H1 (cell line): ENCODE measurements around the gene WWP2. TPM values are rescaled to one million over a fixed set of nuclear protein-coding genes. Genes with fewer than 3 reads are reported as not detected.
A peak's percentile ranks its signal among the peaks of the same experiment; 100 is the strongest.

ENCODE experiments used
- CTCF ChIA-PET: fragments of 300-600 bp; sonication (Branson Sonifier 250); formaldehyde crosslinking; loops from one replicate; lab custom pipeline; 2021; ENCODE audit not compliant: partially characterized antibody; lab: Charles Lee
- POLR2A ChIA-PET: fragments of 300-600 bp; sonication (Branson Sonifier 250); formaldehyde crosslinking; loops from one replicate; lab custom pipeline; 2021; ENCODE audit warnings: inconsistent platforms; ENCODE audit not compliant: partially characterized antibody; lab: Charles Lee
- DNase-seq, 2 experiments: peaks; one replicate each; pipeline versions ENCODE4 v3.0.0 to v3.0.0-alpha.2; 2010 to 2022; ENCODE audit warnings: low spot score in 2 of 2, low read depth in 1 of 2, mixed read lengths in 1 of 2
- FAIRE-seq: peaks from 2 replicates; lab custom pipeline; 2011; peaks lifted over from hg19 to GRCh38; lab: Jason Lieb, UNC
- H2AFZ ChIP-seq: 2 replicates; pipeline ENCODE4 v1.8.1; 2012; ENCODE audit warnings: low read length, inconsistent platforms
- H2AK5ac ChIP-seq: 2 replicates; pipeline ENCODE4 v1.6.1; 2013; ENCODE audit warnings: low read depth, low read length
- H2BK120ac ChIP-seq: replicated peaks from 2 replicates; pipeline ENCODE3; 2013; ENCODE audit warnings: low read depth, low read length, inconsistent platforms
- H2BK12ac ChIP-seq: 2 replicates; pipeline ENCODE4 v1.6.1; 2013; ENCODE audit warnings: low read depth, low read length
- H2BK15ac ChIP-seq: 2 replicates; pipeline ENCODE4 v1.6.1; 2013; ENCODE audit warnings: low read length
- H2BK20ac ChIP-seq: 2 replicates; pipeline ENCODE4 v1.6.1; 2013; ENCODE audit warnings: low read length
- H2BK5ac ChIP-seq: 2 replicates; pipeline ENCODE4 v1.6.1; 2013; ENCODE audit warnings: low read depth, low read length
- H3K14ac ChIP-seq: 2 replicates; pipeline ENCODE4 v1.6.1; 2013; ENCODE audit warnings: inconsistent platforms; ENCODE audit not compliant: insufficient read length
- H3K18ac ChIP-seq: 2 replicates; pipeline ENCODE4 v1.6.1; 2013; ENCODE audit warnings: low read length; ENCODE audit errors: extremely low read depth
- H3K23ac ChIP-seq: 2 replicates; pipeline ENCODE4 v1.6.1; 2013; ENCODE audit warnings: inconsistent platforms; ENCODE audit not compliant: insufficient read length
- H3K23me2 ChIP-seq: 2 replicates; pipeline ENCODE4 v1.6.1; 2013; ENCODE audit warnings: low read depth, low read length
- H3K27ac ChIP-seq: 2 replicates; pipeline ENCODE4 v1.6.1; 2011; ENCODE audit warnings: low read depth, low read length, inconsistent platforms
- H3K27me3 ChIP-seq, 4 experiments: replicated peaks in 1 of 4; 1 replicate in 1 of 4; 2 replicates in 3 of 4; pipeline versions ENCODE4 v1.6.1 to v1.8.1; 2011 to 2013; ENCODE audit warnings: low read length in 3 of 4, mild to moderate bottlenecking in 3 of 4, inconsistent platforms in 2 of 4, mixed read lengths in 2 of 4, moderate library complexity in 1 of 4; ENCODE audit not compliant: control insufficient read depth in 3 of 4, insufficient read depth in 3 of 4; ENCODE audit errors: extremely low read depth in 1 of 4
- H3K36me3 ChIP-seq, 4 experiments: 2 replicates each; pipeline versions ENCODE4 v1.6.1 to v1.8.1; 2011 to 2013; ENCODE audit warnings: mild to moderate bottlenecking in 4 of 4, low read length in 3 of 4, moderate library complexity in 2 of 4, control low read depth in 1 of 4, inconsistent platforms in 1 of 4; ENCODE audit not compliant: insufficient read depth in 4 of 4, control insufficient read depth in 2 of 4
- H3K4ac ChIP-seq: replicated peaks from 2 replicates; pipeline ENCODE3; 2013; ENCODE audit warnings: low read length, low read depth, mixed read lengths, inconsistent platforms; ENCODE audit not compliant: insufficient read length
- H3K4me1 ChIP-seq, 4 experiments: replicated peaks in 1 of 4; 1 replicate in 1 of 4; 2 replicates in 3 of 4; pipeline versions ENCODE4 v1.6.1 to v1.8.1; 2011 to 2013; ENCODE audit warnings: low read length in 3 of 4, inconsistent platforms in 2 of 4, mixed read lengths in 1 of 4; ENCODE audit not compliant: insufficient read depth in 4 of 4, control insufficient read depth in 3 of 4
- H3K4me2 ChIP-seq, 2 experiments: 2 replicates each; pipeline versions ENCODE4 v1.6.1 to v1.8.1; 2011 to 2013; ENCODE audit warnings: low read depth in 2 of 2, low read length in 2 of 2, control low read depth in 1 of 2, inconsistent platforms in 1 of 2, mild to moderate bottlenecking in 1 of 2; ENCODE audit not compliant: insufficient read depth in 1 of 2
- H3K4me3 ChIP-seq, 4 experiments: fragments of 200-600, 300-600 bp in 1 of 4; sonication (generic), shearing (Covaris generic), sonication (Bioruptor Twin) in 1 of 4; 2 replicates each; pipeline versions ENCODE4 v1.5.1 to v1.8.1; 2011 to 2016; ENCODE audit warnings: low read length in 4 of 4, low read depth in 3 of 4, control low read depth in 2 of 4, inconsistent platforms in 2 of 4, mild to moderate bottlenecking in 2 of 4, mixed read lengths in 1 of 4, moderate library complexity in 1 of 4; ENCODE audit not compliant: insufficient read depth in 2 of 4; ENCODE audit errors: extremely low read depth in 1 of 4
- H3K56ac ChIP-seq: replicated peaks from 2 replicates; pipeline ENCODE3; 2013; ENCODE audit warnings: low read depth, mild to moderate bottlenecking, mixed read lengths, low read length, inconsistent platforms; ENCODE audit not compliant: insufficient read length
- H3K79me1 ChIP-seq: 2 replicates; pipeline ENCODE4 v1.6.1; 2013; ENCODE audit warnings: low read depth, low read length, control low read depth
- H3K79me2 ChIP-seq, 2 experiments: 2 replicates each; pipeline versions ENCODE4 v1.6.1 to v1.8.1; 2012 to 2013; ENCODE audit warnings: low read length in 2 of 2, mild to moderate bottlenecking in 2 of 2, inconsistent platforms in 1 of 2; ENCODE audit not compliant: insufficient read depth in 2 of 2, control insufficient read depth in 1 of 2
- H3K9ac ChIP-seq, 4 experiments: replicated peaks in 1 of 4; 1 replicate in 1 of 4; 2 replicates in 3 of 4; pipeline versions ENCODE4 v1.6.1 to v1.8.1; 2011 to 2013; ENCODE audit warnings: low read depth in 3 of 4, low read length in 3 of 4, control low read depth in 2 of 4, mild to moderate bottlenecking in 2 of 4, moderate library complexity in 2 of 4, inconsistent platforms in 1 of 4; ENCODE audit errors: extremely low read depth in 1 of 4
- H3K9me3 ChIP-seq, 2 experiments: 2 replicates each; pipeline versions ENCODE4 v1.6.1 to v1.8.1; 2012 to 2013; ENCODE audit warnings: mild to moderate bottlenecking in 2 of 2, moderate library complexity in 2 of 2, control low read depth in 1 of 2, inconsistent platforms in 1 of 2, low read depth in 1 of 2, low read length in 1 of 2, mixed read lengths in 1 of 2; ENCODE audit not compliant: insufficient read depth in 2 of 2
- H4K20me1 ChIP-seq, 2 experiments: replicated peaks in 1 of 2; 2 replicates each; pipeline versions ENCODE3 to v1.8.1; 2011 to 2013; ENCODE audit warnings: inconsistent platforms in 2 of 2, low read length in 2 of 2, mild to moderate bottlenecking in 1 of 2; ENCODE audit not compliant: insufficient read depth in 2 of 2, control insufficient read depth in 1 of 2
- H4K5ac ChIP-seq: 2 replicates; pipeline ENCODE4 v1.6.1; 2013; ENCODE audit warnings: low read length, low read depth, mixed read lengths, inconsistent platforms; ENCODE audit not compliant: insufficient read length
- H4K8ac ChIP-seq: 2 replicates; pipeline ENCODE4 v1.8.0; 2013; ENCODE audit warnings: mild to moderate bottlenecking, moderate library complexity, low read length, inconsistent platforms; ENCODE audit not compliant: insufficient read depth; ENCODE audit errors: extremely low read depth
- H4K91ac ChIP-seq: replicated peaks from 2 replicates; pipeline ENCODE3; 2013; ENCODE audit warnings: low read length, mixed read lengths, inconsistent platforms; ENCODE audit not compliant: insufficient read length
- BCL11A ChIP-seq, 2 experiments: IDR thresholded peaks; one replicate each; pipeline ENCODE4 v1.6.1; 2011; ENCODE audit warnings: low read depth in 2 of 2, low read length in 2 of 2, mild to moderate bottlenecking in 2 of 2
- CEBPB ChIP-seq: IDR thresholded peaks from 2 replicates; pipeline ENCODE4 v1.6.1; 2012; ENCODE audit warnings: low read depth, low read length
- CTBP2 ChIP-seq: IDR thresholded peaks from 2 replicates; pipeline ENCODE4 v1.7.0; 2011; ENCODE audit warnings: borderline replicate concordance, mild to moderate bottlenecking, moderate library complexity, mixed read lengths, low read length; ENCODE audit not compliant: insufficient read depth, insufficient read length
- EGR1 ChIP-seq: IDR thresholded peaks from 2 replicates; pipeline ENCODE4 v1.6.1; 2011; ENCODE audit warnings: low read depth, low read length, borderline replicate concordance
- POLR2A ChIP-seq, 2 experiments: IDR thresholded peaks; 1 replicate in 1 of 2; 2 replicates in 1 of 2; pipeline ENCODE4 v1.6.1; 2011; ENCODE audit warnings: low read depth in 2 of 2, low read length in 2 of 2, mild to moderate bottlenecking in 2 of 2; ENCODE audit errors: control extremely low read depth in 1 of 2
- SIX5 ChIP-seq: IDR thresholded peaks from 2 replicates; pipeline ENCODE4 v1.6.1; 2011; ENCODE audit warnings: mild to moderate bottlenecking, low read depth, low read length
- SP2 ChIP-seq: IDR thresholded peaks from 2 replicates; pipeline ENCODE4 v1.6.1; 2012; ENCODE audit warnings: mild to moderate bottlenecking, low read length, inconsistent platforms
- TAF1 ChIP-seq: IDR thresholded peaks from 2 replicates; pipeline ENCODE4 v1.6.1; 2011; ENCODE audit warnings: mild to moderate bottlenecking, low read depth, low read length
- TEAD4 ChIP-seq: IDR thresholded peaks from 2 replicates; pipeline ENCODE4 v1.6.1; 2012; ENCODE audit warnings: low read depth, low read length, inconsistent platforms, mixed read lengths
- WGBS, 2 experiments: shearing (Covaris generic) in 1 of 2; methylation state at CpG; one replicate each; pipeline versions ENCODE4 v1.1.6 to v1.1.7; 2013 to 2015; ENCODE audit warnings: low lambda C conversion rate in 2 of 2, mixed read lengths in 2 of 2, inconsistent platforms in 1 of 2, low coverage in 1 of 2, missing lambda C conversion rate in 1 of 2; ENCODE audit not compliant: insufficient replicate concordance in 2 of 2, insufficient coverage in 1 of 2, insufficient read length in 1 of 2; ENCODE audit errors: extremely low coverage in 1 of 2, missing lambda C conversion rate in 1 of 2; 5-methylcytosine and 5-hydroxymethylcytosine counted together
- polyA plus RNA-seq, 7 experiments: library from polyadenylated mRNA; depleted of rRNA in 3 of 7; stranded (reverse) in 5 of 7; unstranded in 2 of 7; fragments of >200 nt in 5 of 7; fragments of 200-250 nt in 2 of 7; gene quantifications; 1 replicate in 5 of 7; 2 replicates in 1 of 7; 4 replicates in 1 of 7; pipeline versions ENCODE4 v1.2.1 to v1.2.3, GENCODE V29; 2011 to 2013; ENCODE audit warnings: missing spikeins in 2 of 7, mixed read lengths in 2 of 7
- total RNA-seq: library from RNA; stranded (reverse); fragmentation: NEBNext Ultra II Directional; extraction: Animal tissue kit (Norgen Biotek cat#: 25700); gene quantifications from 2 replicates; pipeline ENCODE4 v1.2.1, GENCODE V29; 2021
- TF ChIP-seq, protein P1 (sequence below), 3 experiments: IDR thresholded peaks; 1 replicate in 2 of 3; 2 replicates in 1 of 3; pipeline versions ENCODE4 v1.5.1 to v1.6.1; 2011; ENCODE audit warnings: low read length in 3 of 3, mild to moderate bottlenecking in 3 of 3, inconsistent platforms in 2 of 3, low read depth in 1 of 3, moderate library complexity in 1 of 3; ENCODE audit not compliant: insufficient read depth in 1 of 3; ENCODE audit errors: control extremely low read depth in 1 of 3
- TF ChIP-seq, protein P2 (sequence below): IDR thresholded peaks from 2 replicates; pipeline ENCODE4 v1.6.1; 2012; ENCODE audit warnings: inconsistent platforms

The WWP2 gene
- total and polyA plus RNA-seq, 2 of the 8 experiments (the other 6 are each of a cell fraction or from before 2014, with no cell fraction given) = 14.1 to 42.2 TPM

DNA sequence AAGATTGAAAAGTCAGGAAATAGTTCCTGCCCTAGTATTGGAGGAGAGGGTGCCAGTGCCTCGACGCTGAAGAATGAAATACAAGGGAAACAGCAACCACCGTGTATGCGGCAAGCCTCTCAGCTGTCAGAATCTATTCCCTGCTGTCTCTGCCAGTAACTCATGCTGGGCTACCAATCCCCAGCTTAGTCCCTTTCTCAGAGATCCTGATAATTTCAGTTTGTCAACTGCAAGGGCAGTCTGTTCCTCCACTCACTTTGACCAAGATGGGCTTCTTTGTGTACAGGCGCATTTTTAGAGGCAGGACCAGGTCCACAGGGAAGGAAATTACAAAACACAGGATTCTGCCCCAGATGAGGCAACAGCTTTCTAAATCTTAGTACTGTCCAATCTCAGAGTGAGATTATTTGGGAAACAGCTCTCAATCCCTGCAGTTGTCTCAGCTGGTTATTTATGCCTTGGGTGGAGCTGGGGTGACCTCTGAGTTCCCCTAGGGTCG lies 37.1 kb upstream of the WWP2 start:
- Histone ChIP-seq H2BK120ac (no peak overlapping the region), H3K27ac (no peak overlapping the region), H2BK5ac (no peak overlapping the region), H3K79me1 (0 out of 2 replicates have a peak, but pooled peaks cover 2% of the 10 kb centered on the region), H2AFZ (no peak overlapping the region), H3K9ac (no peak overlapping the region), H2BK12ac (no peak overlapping the region; the same call in 1 of the 2 replicates), H3K18ac (no peak overlapping the region), H3K4me1 (peaks cover 3 to 7% (median 6%) of the 10 kb centered on the region in 4 experiments; a peak in 6 of 7 replicates), H3K36me3 (no peaks in the 10 kb centered on the region), H3K56ac (no peak overlapping the region), H3K23ac (no peak overlapping the region), H3K4me2 (peak overlapping the region in 1 of 2 experiments; percentile 86; a peak in 2 of 4 replicates), H4K20me1 (no peaks in the 10 kb centered on the region), H4K8ac (no peak overlapping the region), H3K79me2 (no peaks in the 10 kb centered on the region), H3K23me2 (peaks cover 8% of the 10 kb centered on the region; the same call in 1 of the 2 replicates), H3K9me3 (no peaks in the 10 kb centered on the region), H4K91ac (peak overlapping the region; percentile 22), H3K4me3 (no peak overlapping the region), H4K5ac (no peak overlapping the region), H2AK5ac (no peak overlapping the region), H2BK15ac (no peak overlapping the region), H3K14ac (no peak overlapping the region), H3K4ac (no peak overlapping the region), H3K27me3 (no peaks in the 10 kb centered on the region), H2BK20ac (no peak overlapping the region)
- ChIA-PET CTCF (interaction anchor here (0.6 to 13.1 kb wide), 8 partner anchors 11 to 852 kb away, joined by 3 to 88 read pairs (median 4); partner anchors contain the start of gene NOB1), POLR2A (interaction anchor here (0.5 to 9.9 kb wide), 11 partner anchors 10 to 744 kb away, joined by 3 to 83 read pairs (median 8); partner anchors contain the start of genes NOB1, TERF2 and WWP2)
- FAIRE-seq = no peak
- 67% methylated on average over 6 of the region's 6 CpGs; no CpG with 5 or more reads in 1 of the 2 experiments for WGBS, 2 experiments
- no peak for TF ChIP-seq TEAD4
- TF ChIP-seq SIX5 = no peak
- no peak for TF ChIP-seq CEBPB
- TF ChIP-seq CTBP2 = no peak
- TF ChIP-seq, protein P1, sequence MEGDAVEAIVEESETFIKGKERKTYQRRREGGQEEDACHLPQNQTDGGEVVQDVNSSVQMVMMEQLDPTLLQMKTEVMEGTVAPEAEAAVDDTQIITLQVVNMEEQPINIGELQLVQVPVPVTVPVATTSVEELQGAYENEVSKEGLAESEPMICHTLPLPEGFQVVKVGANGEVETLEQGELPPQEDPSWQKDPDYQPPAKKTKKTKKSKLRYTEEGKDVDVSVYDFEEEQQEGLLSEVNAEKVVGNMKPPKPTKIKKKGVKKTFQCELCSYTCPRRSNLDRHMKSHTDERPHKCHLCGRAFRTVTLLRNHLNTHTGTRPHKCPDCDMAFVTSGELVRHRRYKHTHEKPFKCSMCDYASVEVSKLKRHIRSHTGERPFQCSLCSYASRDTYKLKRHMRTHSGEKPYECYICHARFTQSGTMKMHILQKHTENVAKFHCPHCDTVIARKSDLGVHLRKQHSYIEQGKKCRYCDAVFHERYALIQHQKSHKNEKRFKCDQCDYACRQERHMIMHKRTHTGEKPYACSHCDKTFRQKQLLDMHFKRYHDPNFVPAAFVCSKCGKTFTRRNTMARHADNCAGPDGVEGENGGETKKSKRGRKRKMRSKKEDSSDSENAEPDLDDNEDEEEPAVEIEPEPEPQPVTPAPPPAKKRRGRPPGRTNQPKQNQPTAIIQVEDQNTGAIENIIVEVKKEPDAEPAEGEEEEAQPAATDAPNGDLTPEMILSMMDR (IDR thresholded peaks at IDR 0.05; ENCODE audit: control extremely low read depth in 1 of 3, insufficient read depth in 1 of 3, low read depth in 1 of 3, low read length in 3 of 3) = no peak
- TF ChIP-seq POLR2A (IDR thresholded peaks at IDR 0.05; ENCODE audit: control extremely low read depth in 1 of 2, low read depth in 2 of 2, low read length in 2 of 2) = no peak
- no peak for TF ChIP-seq BCL11A (IDR thresholded peaks at IDR 0.05; ENCODE audit: low read depth in 2 of 2, low read length in 2 of 2)
- TF ChIP-seq, protein P2, sequence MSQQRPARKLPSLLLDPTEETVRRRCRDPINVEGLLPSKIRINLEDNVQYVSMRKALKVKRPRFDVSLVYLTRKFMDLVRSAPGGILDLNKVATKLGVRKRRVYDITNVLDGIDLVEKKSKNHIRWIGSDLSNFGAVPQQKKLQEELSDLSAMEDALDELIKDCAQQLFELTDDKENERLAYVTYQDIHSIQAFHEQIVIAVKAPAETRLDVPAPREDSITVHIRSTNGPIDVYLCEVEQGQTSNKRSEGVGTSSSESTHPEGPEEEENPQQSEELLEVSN = no peak
- TF ChIP-seq SP2 = no peak
- TF ChIP-seq EGR1 = no peak
- no peak for TF ChIP-seq TAF1
- DNase-seq = no peak
